HG03175 (cell line): ENCODE measurements around the gene PCDHGB2.
"Not testable (repeated sequence)": the region's sequence is repeated elsewhere in the genome, so short reads cannot be mapped to it uniquely, and the experiment has no call there.

Experiments
- ATAC-seq: cut with Tn5 transposase; IDR thresholded peaks from one replicate; pipeline ENCODE4 v1.9.1; 2021; ENCODE audit warnings: mild to moderate bottlenecking, moderate library complexity; ENCODE audit not compliant: unreplicated experiment

The PCDHGB2 gene

GRCh38 chr5:141349917-141350619, 9.7 kb upstream of the PCDHGB2 start, which contains the start of gene PCDHGB1:
Gene PCDHGB1 (plus strand): TSS chr5:141350099. CDS start chr5:141350261, 162 bp downstream.
- peak; percentile 79 for ATAC-seq

- no peak for ATAC-seq
Observed at GRCh38 chr5:141351591-141351990, 8.2 kb upstream of the PCDHGB2 start.

GRCh38 chr5:141354900-141355469, 4.8 kb upstream of the PCDHGB2 start, which contains the start of gene PCDHGA4:
Gene PCDHGA4 (plus strand): TSS chr5:141355021. CDS start chr5:141355108, 87 bp downstream.
- no peak for ATAC-seq

GRCh38 chr5:141355641-141356040, 4.2 kb upstream of the PCDHGB2 start:
- no peak for ATAC-seq

- ATAC-seq = no peak
Observed at GRCh38 chr5:141356133-141356532, 3.7 kb upstream of the PCDHGB2 start.

GRCh38 chr5:141356950-141357349, 2.8 kb upstream of the PCDHGB2 start:
- ATAC-seq = no peak

GRCh38 chr5:141360685-141361084, 891 bp downstream of the PCDHGB2 start:
- ATAC-seq = no peak

GRCh38 chr5:141362719-141363118, 2.9 kb downstream of the PCDHGB2 start:
- no peak for ATAC-seq

GRCh38 chr5:141363952-141364660, 4.3 kb downstream of the PCDHGB2 start, which contains the start of gene PCDHGA5:
Gene PCDHGA5 (plus strand): TSS chr5:141364162. CDS start chr5:141364331, 169 bp downstream.
- no peak for ATAC-seq

GRCh38 chr5:141366016-141366896, 6.5 kb downstream of the PCDHGB2 start:
- no peak for ATAC-seq

- peak; percentile 87 for ATAC-seq
Observed at GRCh38 chr5:141369994-141370848, 10.4 kb downstream of the PCDHGB2 start, which contains the start of gene PCDHGB3. Gene PCDHGB3 (plus strand): TSS chr5:141370242. CDS start chr5:141370395, 153 bp downstream.

- no peak for ATAC-seq
Observed at GRCh38 chr5:141371572-141372475, 12.0 kb downstream of the PCDHGB2 start.

- no peak for ATAC-seq
Observed at GRCh38 chr5:141373673-141374317, 14.0 kb downstream of the PCDHGB2 start, which contains the start of gene PCDHGA6. Gene PCDHGA6 (plus strand): TSS chr5:141373891. CDS start chr5:141374084, 193 bp downstream.

GRCh38 chr5:141374627-141375026, 14.8 kb downstream of the PCDHGB2 start:
- no peak for ATAC-seq

GRCh38 chr5:141375444-141376155, 15.8 kb downstream of the PCDHGB2 start:
- ATAC-seq = not testable (repeated sequence)

- no peak for ATAC-seq
Observed at GRCh38 chr5:141382469-141383294, 22.9 kb downstream of the PCDHGB2 start, which contains the start of gene PCDHGA7. Gene PCDHGA7 (plus strand): TSS chr5:141382742. CDS start chr5:141382900, 158 bp downstream.
